Sciatic nerve (tissue), 2 donors: ENCODE data around the gene CMTM8. TPM values are rescaled to one million over a fixed set of nuclear protein-coding genes. Genes with fewer than 3 reads are reported as not detected.
A peak's percentile ranks its signal among the peaks of the same experiment; 100 is the strongest.

Experiments
- ATAC-seq: fragments of 200-7000 bp; cut with Tn5 transposase; one replicate; pipeline ENCODE4 v1.9.1; 2020; ENCODE audit warnings: mild to moderate bottlenecking, moderate library complexity
- DNase-seq: peaks from one replicate; pipeline ENCODE4 v3.0.0-alpha.2; 2020; ENCODE audit warnings: low spot score
- intact Hi-C: fragments of 100-400 bp; cut with DNase I; formaldehyde crosslinking; loops from one replicate; pipeline ENCODE4 v1.14.2; 2022
- total RNA-seq: library from RNA; stranded (reverse); fragmentation: NEBNext Ultra II Directional; extraction: Animal tissue kit (Norgen Biotek cat#: 25700); gene quantifications from one replicate; pipeline ENCODE4 v1.2.1, GENCODE V29; 2021
- donor health status: DM: no; HTN: no; CAD: no.
- donor health status: DM: no; HTN: no; CAD: no.

The CMTM8 gene
- total RNA-seq, 1 donor from 2014 or later = 7.6 TPM

DNA sequence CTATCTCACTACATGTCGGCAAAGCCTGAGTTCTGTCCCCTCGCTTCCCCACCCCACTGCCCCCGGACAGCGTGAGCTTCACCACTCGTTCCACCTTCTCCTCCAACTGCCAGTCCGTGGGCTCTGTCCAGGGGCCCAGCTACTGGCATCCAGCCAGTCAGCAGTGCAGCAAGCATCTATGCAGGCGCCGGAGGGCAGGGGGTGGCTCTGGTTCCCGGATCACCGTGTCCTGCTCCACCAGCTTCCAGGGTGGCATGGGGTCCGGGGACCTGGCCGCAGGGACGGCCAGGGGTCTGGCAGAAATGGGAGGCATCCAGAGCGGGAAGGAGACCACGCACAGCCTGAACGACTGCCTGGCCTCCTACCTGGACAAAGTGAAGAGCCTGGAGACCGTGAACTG, 20.4 kb downstream of the CMTM8 start:
- intact Hi-C loops = no loop called here
- no peak for DNase-seq
- ATAC-seq = no peak

DNA sequence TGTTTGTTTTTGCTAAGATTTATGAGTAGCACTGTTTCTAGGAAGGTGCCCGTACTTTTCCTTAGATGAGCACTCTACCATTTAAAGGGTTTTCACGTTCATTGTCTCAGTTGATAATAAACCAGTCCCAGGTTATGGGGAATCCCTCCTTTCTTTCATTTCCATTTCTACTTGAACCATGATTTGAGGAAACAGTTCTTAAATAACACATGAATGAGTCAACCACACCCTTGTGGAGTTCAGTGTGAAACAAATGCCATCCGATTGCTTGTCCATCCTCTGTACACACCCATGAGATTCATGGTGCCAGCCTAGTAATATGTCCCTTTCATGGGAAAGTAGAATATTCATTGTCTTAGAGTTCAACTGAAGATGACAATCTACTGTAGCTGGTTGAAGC, 23.1 kb downstream of the CMTM8 start:
- no peak for ATAC-seq

DNA sequence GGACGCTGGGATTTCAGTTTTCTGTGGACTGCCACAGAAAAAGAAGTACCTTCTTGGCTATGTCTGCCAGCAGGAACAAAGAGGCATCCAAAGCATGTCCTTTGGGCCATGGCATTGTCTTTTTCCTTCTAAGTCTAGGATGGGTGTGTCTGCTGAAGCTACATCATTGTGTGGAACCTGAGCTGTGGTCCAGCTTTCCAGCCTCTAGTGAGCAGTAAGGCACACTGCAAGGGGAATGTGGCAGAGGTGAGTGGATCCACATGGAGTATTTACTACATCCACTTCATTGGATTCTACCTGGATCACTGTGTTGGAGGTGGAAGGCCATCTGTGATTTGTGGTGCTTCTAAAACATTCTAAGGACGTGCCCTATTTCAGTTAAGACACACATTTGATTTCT, 23.7 kb downstream of the CMTM8 start:
- ATAC-seq (no peak), DNase-seq (no peak)
- intact Hi-C loops = no loop called here

More for the DNA sequence above, 23.1 kb downstream of the CMTM8 start:
- no peak for DNase-seq
- intact Hi-C loops = no loop called here

DNA sequence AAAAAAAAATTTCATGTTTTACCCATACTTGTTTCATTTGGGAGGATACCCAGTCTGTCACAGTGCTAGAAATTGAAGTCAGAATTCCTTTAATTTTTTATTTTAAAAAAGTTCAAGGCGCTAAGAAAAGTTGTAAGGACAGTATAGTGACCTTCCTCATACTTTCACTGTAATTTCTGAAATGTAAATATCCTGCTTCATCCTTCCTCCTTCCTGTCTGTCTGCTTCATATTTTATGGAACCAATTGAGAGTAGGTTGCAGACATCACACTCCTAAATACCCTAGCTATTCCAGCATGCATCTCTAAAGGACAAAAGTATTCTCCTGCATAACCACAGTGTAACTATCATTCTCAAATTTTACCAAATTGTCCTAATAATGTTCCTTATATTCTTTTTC, 35.8 kb downstream of the CMTM8 start:
- ATAC-seq (no peak), DNase-seq (no peak)
- intact Hi-C loops = no loop called here

DNA sequence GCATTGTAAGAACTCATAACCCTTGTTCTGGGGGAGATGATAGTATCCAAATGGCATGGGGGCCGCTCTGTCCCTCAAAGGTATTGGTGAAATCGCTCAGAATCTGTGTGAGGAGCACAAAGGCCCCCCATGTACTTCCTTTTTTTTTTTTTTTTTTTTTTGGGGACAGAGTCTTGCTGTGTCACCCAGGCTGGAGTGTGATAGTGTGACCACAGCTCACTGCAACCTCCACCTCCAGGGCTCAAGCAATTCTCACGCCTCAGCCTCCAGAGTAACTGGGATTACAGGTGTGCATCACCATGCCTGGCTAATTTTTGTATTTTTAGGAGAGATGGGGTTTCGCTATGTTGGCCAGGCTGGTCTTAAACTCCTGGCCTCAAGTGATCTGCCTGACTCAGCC, 37.0 kb downstream of the CMTM8 start:
- no peak for ATAC-seq
- no peak for DNase-seq
- intact Hi-C loops = no loop called here

DNA sequence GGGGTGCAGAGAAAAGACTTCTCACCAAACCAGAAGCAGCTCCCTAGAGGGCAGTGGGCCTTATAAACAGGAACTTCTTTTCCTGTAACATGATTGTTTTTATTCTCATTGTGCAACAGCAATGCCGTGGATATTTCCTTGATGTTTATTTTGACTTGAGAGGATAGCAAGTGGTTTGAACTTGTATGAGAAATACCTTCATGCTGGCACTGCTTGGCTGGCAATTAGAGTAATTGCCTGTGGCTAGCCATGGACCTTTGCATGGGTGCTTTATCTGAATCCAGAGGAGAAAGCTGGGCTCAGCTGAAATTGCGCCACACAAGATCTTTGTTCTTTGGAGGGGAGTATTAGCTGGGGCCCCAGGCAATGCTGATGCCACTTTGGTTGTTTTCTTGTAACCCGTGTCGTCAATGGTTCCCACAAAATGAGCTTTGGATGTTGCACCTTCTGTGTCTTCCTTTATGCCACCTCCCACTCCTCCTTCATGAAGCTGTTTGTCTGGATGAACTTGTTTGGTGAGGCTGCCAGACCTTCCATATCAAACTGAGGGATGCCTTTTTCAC, 37.9 kb downstream of the CMTM8 start:
- ATAC-seq (peak; percentile 56), DNase-seq (no peak)
- intact Hi-C loops = no loop called here

DNA sequence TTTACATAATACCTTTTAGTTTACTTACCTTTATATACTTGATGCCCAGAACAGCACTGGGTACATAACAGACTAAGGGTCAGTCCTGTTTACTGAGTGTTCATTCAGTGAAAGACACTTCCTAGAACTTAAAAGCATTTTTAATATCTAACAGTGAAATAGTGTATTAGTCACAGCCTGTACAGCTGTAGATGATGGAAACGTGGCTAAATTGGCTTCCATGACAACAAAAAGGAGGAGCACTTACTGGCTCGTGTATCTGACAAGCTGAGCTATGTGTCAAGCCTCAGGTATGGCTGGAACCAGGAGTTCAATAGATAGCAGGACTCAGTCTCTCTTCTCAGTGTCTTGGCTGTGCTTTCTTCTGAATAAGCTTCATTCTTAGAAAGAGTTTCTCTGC, 40.2 kb downstream of the CMTM8 start:
- DNase-seq = no peak
- no peak for ATAC-seq
- intact Hi-C loops = no loop called here

DNA sequence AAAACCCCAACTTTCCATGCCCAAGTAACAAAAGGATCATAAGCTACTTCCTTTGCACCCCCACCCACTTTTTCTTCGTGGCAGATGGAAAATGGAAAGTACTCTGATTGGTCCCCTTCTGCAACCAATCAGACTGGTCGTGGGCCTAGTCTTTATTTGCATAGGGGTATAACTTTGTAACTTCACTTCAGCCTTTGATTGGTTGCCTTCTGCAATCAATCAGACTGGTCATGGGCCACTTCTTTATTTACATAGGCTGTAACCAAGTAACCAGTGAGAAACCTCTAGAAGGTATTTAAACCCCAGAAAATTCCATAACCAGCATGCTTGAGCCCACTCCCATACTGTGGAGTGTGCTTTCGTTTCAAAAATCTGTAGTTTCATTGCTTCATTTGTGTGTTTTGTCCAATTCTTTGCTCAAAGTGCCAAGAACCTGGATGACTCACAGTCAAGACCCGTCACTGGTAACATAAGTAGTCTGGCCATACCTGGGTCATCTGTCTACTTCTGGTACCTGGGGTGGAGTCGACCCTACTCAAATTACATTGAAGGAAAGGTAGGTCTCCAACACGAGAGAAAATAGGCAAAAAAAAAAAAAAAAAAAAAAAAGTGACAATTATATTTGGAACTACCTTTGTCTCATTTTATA, 41.9 kb downstream of the CMTM8 start:
- DNase-seq = no peak
- intact Hi-C loops = no loop called here
- no peak for ATAC-seq

DNA sequence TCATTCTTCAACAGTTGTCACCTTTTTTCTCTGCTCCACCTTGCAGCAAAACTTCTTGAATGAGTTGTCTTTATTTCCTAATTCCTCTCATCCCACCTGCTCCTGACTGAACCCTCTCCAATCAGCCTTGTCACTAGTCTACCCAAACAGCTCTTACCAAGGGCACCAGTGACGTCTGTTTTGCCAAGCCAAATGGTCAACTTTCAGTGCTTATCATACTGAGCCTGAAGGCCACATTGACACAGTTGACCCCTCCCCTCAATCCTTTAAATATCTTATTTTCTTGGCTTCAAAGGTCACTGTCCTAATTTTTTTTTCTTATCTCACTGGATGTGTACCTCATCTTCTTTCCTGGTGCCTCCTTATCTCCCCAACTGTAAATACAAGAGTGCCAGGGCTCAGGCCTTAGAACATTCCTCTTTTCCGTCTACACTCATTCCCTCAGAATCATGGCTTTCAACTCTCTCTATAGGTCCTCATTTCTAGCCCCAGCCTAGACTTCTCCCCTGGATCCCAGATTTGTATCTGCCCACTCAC, 43.2 kb downstream of the CMTM8 start:
- intact Hi-C loops = no loop called here
- ATAC-seq (no peak), DNase-seq (no peak)

DNA sequence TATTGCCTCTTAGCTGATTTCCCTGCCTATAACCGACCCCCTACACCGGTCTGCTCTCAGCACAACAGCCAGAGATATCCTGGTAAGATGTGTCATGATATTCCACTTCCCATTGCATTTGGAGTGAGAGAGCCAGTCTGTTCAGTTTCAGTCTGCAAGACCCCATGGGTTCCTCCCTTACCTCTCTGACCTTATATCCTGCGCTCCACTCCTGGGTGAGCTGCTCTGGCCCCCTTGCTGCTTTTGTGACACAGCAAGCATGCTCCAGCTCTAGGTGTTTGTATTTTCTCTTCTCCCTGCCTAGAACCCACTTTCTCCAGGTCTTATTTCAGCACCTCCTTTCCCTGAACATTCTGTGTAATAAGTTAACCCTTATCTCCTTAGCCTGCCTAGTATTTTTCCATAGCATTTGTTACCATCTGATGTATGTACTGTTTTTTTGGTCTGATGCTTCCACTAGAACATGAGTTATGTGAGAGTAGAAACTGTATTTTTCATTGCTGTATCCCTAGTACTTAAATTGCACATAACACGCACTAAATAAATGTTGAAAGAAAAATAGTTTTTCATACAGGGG, 44.2 kb downstream of the CMTM8 start:
- DNase-seq (no peak), ATAC-seq (no peak)
- intact Hi-C loops = no loop called here

DNA sequence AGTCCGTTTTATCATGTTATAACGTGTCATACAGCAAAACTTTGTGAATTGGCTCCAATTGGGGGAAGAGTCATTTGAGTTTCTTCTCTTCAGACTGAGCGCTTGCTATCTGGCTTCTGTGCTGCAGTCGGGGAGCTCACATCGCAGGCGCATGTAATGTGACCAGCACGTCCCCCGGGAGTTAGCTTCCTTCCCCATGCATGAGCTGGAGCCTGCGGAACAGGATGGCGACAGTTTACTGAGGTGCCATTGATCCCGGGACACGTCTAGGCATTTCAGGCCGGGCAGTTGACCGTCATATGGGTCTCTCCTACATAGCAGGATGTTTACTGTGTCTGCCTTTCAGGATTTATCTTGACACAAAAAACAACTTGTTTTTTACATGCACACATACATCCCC, 44.8 kb downstream of the CMTM8 start:
- intact Hi-C loops = no loop called here
- DNase-seq (peak; percentile 62), ATAC-seq (peak; percentile 44)

DNA sequence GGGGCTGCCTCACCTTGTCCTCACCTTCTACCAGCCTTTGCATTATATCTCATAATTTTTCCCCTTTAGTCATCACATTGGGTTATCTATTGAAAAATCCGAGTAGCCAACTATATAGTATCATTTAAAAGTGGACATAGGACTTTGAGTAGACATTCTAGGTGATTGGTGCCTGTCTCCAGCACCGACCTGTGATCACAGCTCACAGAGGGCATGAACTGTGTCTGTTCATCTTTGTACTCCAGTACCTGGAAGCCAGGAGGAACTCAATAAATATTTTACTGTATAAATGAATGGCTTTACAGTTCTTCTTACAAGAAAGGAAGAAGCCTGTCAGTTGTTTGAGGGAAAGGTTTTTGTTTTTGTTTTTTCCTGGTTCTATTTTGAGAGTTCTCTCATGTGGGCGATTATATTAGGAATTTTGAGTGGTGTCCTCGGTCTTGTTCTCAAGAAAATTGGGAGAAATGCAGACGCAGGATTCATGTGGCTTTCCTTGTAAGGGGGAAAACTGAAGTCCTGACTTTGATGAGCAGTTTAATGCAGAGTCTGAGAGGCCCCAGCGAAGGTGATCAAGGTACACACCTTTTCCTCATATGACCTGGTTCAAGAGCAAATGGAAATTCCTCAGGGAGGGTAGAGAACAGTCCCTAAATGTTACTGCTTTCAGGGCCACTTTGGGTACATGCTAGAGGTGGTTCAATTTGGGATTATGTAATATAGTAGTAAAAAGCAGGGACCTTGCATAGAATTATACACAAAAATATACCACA, 46.1 kb downstream of the CMTM8 start:
- DNase-seq (no peak), ATAC-seq (no peak)
- intact Hi-C loops = no loop called here

DNA sequence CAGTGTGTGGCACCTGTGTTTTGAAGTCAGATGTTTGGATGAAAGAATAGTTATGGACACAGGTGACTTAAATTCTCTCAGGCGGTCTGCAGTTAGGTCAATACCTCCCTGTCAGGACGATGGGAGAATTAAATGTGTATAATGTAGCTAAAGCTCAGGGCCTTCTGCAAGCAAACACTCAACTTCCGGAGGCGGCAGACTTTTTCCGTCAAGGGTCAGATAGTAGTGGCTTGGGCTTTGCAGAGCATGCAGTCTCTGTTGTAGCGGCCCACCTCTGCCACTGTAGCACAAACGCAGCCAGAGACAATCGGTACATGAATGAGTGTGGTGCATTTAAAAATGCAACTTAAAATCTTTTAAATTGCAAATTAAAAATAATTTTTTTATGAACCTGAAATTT, 47.4 kb downstream of the CMTM8 start:
- intact Hi-C loops = no loop called here
- DNase-seq (no peak), ATAC-seq (no peak)

DNA sequence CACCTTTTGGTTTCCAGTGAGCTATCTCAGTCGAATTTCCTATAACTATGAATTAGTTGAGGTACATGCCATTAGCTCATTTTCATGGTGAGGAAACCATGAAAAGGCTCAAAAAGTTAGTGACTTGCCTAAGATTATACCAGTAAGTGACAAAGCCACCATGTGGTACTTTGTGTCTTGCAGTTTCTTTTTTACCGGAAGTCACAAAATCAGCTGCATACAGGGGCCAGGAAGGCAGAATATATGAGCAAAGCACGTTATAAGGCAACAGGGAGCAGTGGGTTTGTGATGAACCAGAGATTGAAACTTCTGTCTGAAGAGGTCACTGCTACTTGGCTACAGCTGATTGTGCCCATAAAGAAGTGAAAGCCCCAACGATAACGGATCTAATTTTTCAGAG, 50.3 kb downstream of the CMTM8 start:
- ATAC-seq (no peak), DNase-seq (no peak)
- intact Hi-C loops = no loop called here

DNA sequence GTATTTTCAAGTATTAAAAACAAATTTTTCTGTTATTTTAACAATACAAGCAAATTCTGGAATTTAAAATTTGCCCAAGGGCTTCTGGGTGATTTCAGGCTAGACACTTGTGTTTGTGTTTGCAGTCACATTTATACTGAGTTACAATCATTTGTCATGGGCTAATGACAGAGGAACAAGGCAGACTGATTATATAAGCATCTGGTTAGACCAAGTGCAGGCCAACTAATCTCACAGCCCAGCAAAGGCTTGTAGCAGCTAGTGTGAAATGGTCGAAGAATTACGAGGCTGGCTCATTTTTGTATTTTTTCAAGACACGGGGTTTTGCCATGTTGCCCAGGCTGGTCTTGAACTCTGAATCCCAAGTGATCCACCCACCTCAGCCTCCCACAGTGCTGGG, 52.1 kb downstream of the CMTM8 start:
- intact Hi-C loops = no loop called here
- ATAC-seq (no peak), DNase-seq (no peak)

DNA sequence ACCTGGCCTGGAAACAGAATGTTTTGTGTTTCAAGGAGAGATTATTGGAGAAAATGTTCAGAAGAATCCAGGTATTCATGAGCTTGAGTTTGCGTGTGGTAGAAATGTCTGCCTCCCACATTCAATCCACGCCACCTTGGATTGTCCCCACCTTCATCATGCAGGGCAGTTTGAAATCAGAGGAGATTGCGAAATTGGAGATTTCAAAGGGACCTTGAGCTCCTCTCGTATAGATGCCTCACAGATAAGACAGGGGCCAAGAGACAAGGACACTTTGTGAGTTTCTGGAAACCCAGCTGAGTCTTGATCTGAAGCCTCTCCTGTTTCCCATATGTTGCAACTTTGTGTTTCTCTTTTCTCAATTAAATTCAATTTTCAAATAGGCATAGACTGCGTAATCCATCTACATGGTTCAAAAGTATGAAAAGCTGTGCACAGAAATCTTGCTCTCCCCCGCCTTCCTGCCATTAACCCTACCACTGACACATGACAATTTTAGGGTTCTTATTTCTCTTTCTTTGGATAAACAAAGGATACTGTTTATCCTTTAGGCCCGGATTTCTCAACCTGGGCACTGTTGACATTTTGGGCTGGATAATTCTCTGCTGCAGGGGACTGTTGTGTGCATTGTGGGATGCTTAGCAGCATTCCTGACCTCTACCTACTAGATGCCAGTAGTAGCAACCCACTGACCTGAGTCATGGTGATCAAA, 53.8 kb downstream of the CMTM8 start:
- intact Hi-C loops = no loop called here
- no peak for DNase-seq
- no peak for ATAC-seq

DNA sequence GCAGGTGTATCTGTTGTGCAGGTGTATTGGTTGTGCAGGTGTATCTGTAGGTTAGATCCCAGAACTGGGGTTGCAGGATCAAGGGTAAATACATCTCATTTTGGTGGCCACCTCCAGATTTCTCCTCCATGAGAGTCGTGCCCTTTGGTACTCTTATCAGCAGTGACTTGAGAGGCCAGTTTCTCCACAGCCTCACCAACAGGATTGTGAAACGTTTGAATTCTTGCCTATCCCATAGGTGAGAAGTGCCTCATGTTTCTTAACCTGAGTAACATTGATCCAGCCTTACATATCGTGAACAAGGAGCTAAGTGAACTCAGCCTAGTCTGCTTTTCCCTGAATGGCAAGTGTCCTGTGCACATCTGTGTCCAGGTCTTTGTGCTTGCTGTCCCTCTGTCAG, 55.4 kb downstream of the CMTM8 start:
- intact Hi-C loops = no loop called here
- ATAC-seq (no peak), DNase-seq (no peak)

DNA sequence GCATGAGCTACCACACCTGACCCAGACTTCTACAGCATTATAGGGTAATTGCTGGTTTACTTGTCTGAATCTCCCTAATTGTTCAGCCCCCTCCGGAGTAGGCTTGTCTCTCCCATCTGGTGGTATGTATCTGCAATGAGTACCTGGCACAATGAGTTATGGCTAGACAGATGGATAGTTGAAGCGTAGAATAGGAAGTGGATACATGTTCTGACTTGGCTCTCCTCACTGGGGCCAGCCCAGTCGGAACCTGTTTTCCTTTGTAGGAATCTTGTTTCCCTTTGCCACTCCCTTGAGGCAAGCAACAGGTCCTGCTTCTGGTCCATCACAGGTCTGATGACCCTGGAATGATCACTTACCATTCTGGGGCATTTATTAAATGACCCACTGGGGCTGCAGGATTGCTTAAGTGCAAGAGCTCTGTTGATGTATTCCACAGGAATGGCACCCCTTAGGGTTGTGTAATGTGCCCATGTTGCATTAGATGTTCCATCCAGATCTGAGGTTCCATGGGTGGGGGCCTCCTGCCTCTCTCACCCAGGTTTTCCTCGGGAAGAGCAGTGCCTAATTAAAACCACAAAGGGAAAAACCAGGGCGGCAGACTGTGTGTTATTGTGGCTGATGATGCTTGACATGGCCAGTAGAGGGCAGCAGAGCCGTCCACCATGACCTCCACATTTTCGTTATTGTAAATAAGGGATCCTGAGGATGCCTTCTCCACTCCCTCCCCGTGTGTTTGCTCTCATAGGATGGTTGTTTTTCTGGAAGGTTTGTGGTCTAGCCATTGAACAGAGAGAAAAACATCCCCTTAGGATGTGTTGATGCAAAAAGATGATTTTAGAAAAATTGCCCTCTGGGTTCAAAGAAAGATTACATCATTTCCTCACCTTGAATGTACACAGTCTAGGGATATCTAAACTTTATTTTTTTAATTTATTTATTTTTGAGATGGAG, 58.0 kb downstream of the CMTM8 start:
- DNase-seq (peak; percentile 73), ATAC-seq (peak; percentile 90)
- intact Hi-C loops = no loop called here
